ENCODE measurements around the gene SLC29A3.

GRCh38 chr10:71342573-71343391 is 23.7 kb downstream of the SLC29A3 start:
- TF ChIP-seq ZNF274 (IDR thresholded peaks at IDR 0.05; ENCODE audit: low read depth, low read length) (no peak), YY1 (IDR thresholded peaks at IDR 0.05; ENCODE audit: insufficient read depth, insufficient read length) (no peak)
